H9 (cell line): ENCODE data around the gene CTF1. TPM values are rescaled to one million over a fixed set of nuclear protein-coding genes. Genes with fewer than 3 reads are reported as not detected.

Experiments
- DNase-seq: peaks from one replicate; pipeline ENCODE4 v3.0.0-alpha.2; 2017
- H2AFZ ChIP-seq: one replicate; pipeline ENCODE4 v1.6.1; 2013; ENCODE audit warnings: mild to moderate bottlenecking, low read length, control low read depth, moderate library complexity
- H2AK5ac ChIP-seq: 2 replicates; pipeline ENCODE4 v1.6.1; 2013; ENCODE audit warnings: low read length, control low read depth, mixed read lengths; ENCODE audit not compliant: insufficient read length
- H2BK120ac ChIP-seq: one replicate; pipeline ENCODE4 v1.6.1; 2013; ENCODE audit warnings: low read depth, mild to moderate bottlenecking, low read length, control low read depth, inconsistent platforms; ENCODE audit not compliant: poor library complexity, severe bottlenecking
- H2BK12ac ChIP-seq: 2 replicates; pipeline ENCODE4 v1.6.1; 2013; ENCODE audit warnings: low read length, control low read depth, mixed read lengths, low read depth; ENCODE audit not compliant: insufficient read length
- H2BK15ac ChIP-seq: 2 replicates; pipeline ENCODE4 v1.6.1; 2013; ENCODE audit warnings: low read depth, low read length, control low read depth
- H2BK20ac ChIP-seq: one replicate; pipeline ENCODE4 v1.6.1; 2013; ENCODE audit warnings: low read depth, mild to moderate bottlenecking, low read length, control low read depth, inconsistent platforms; ENCODE audit not compliant: poor library complexity, severe bottlenecking
- H2BK5ac ChIP-seq: 2 replicates; pipeline ENCODE4 v1.6.1; 2013; ENCODE audit warnings: low read length, control low read depth, mixed read lengths; ENCODE audit not compliant: insufficient read length
- H3K14ac ChIP-seq: 2 replicates; pipeline ENCODE4 v1.6.1; 2013; ENCODE audit warnings: low read length, control low read depth; ENCODE audit not compliant: insufficient read depth
- H3K18ac ChIP-seq: 2 replicates; pipeline ENCODE4 v1.6.1; 2013; ENCODE audit warnings: low read depth, mild to moderate bottlenecking, mixed read lengths, low read length, control low read depth; ENCODE audit not compliant: insufficient read length
- H3K23ac ChIP-seq: 2 replicates; pipeline ENCODE4 v1.6.1; 2013; ENCODE audit warnings: low read length, control low read depth, mixed read lengths, low read depth; ENCODE audit not compliant: insufficient read length
- H3K23me2 ChIP-seq: 2 replicates; pipeline ENCODE4 v1.6.1; 2013; ENCODE audit warnings: low read depth, mild to moderate bottlenecking, mixed read lengths, low read length, control low read depth; ENCODE audit not compliant: insufficient read length, poor library complexity, severe bottlenecking
- H3K27ac ChIP-seq: 2 replicates; pipeline ENCODE4 v1.5.1; 2013; ENCODE audit warnings: low read length, control low read depth, mixed read lengths, low read depth; ENCODE audit not compliant: insufficient read length
- H3K27me3 ChIP-seq: 2 replicates; pipeline ENCODE4 v1.6.1; 2013; ENCODE audit warnings: low read length, control low read depth, inconsistent platforms; ENCODE audit not compliant: insufficient read depth
- H3K4ac ChIP-seq: 2 replicates; pipeline ENCODE4 v1.6.1; 2013; ENCODE audit warnings: low read depth, mild to moderate bottlenecking, control low read depth, inconsistent platforms, low read length, moderate library complexity
- H3K4me1 ChIP-seq: 2 replicates; pipeline ENCODE4 v1.6.1; 2013; ENCODE audit warnings: low read length, control low read depth, inconsistent platforms; ENCODE audit not compliant: insufficient read depth
- H3K4me2 ChIP-seq: 2 replicates; pipeline ENCODE4 v1.6.1; 2013; ENCODE audit warnings: low read length, control low read depth, mixed read lengths; ENCODE audit not compliant: insufficient read length, insufficient read depth
- H3K56ac ChIP-seq: 2 replicates; pipeline ENCODE4 v1.6.1; 2013; ENCODE audit warnings: low read depth, mild to moderate bottlenecking, mixed read lengths, low read length, control low read depth; ENCODE audit not compliant: insufficient read length
- H3K79me1 ChIP-seq: 2 replicates; pipeline ENCODE4 v1.6.1; 2013; ENCODE audit warnings: low read depth, mild to moderate bottlenecking, moderate library complexity, low read length, control low read depth, inconsistent platforms; ENCODE audit not compliant: insufficient read depth, poor library complexity, severe bottlenecking
- H3K79me2 ChIP-seq: 2 replicates; pipeline ENCODE4 v1.6.1; 2013; ENCODE audit warnings: low read length, control low read depth, inconsistent platforms; ENCODE audit not compliant: insufficient read depth
- H3K9ac ChIP-seq: 2 replicates; pipeline ENCODE4 v1.6.1; 2013; ENCODE audit warnings: low read length, control low read depth, mixed read lengths; ENCODE audit not compliant: insufficient read length; ENCODE audit errors: extremely low read depth
- H3K9me3 ChIP-seq: one replicate; pipeline ENCODE4 v1.6.1; 2013; ENCODE audit warnings: low read depth, low read length, inconsistent platforms; ENCODE audit not compliant: control insufficient read depth
- H3T11ph ChIP-seq: one replicate; pipeline ENCODE4 v1.6.1; 2013; ENCODE audit warnings: mild to moderate bottlenecking, low read length, control low read depth, inconsistent platforms
- H4K20me1 ChIP-seq: one replicate; pipeline ENCODE4 v1.6.1; 2013; ENCODE audit not compliant: control insufficient read depth, insufficient read length, insufficient read depth
- H4K5ac ChIP-seq: 2 replicates; pipeline ENCODE4 v1.6.1; 2013; ENCODE audit warnings: low read depth, mild to moderate bottlenecking, mixed read lengths, low read length, control low read depth; ENCODE audit not compliant: insufficient read length
- H4K8ac ChIP-seq: replicated peaks from 2 replicates; pipeline ENCODE4 v1.6.1; 2013; ENCODE audit warnings: low read length, control low read depth, mixed read lengths, low read depth; ENCODE audit not compliant: insufficient read length
- H4K91ac ChIP-seq: 2 replicates; pipeline ENCODE4 v1.6.1; 2013; ENCODE audit warnings: low read depth, mild to moderate bottlenecking, moderate library complexity, mixed read lengths, low read length, control low read depth; ENCODE audit not compliant: insufficient read length
- H3K27ac Mint-ChIP-seq, 3 experiments: 2 replicates in 2 of 3; 3 replicates in 1 of 3; pipeline ENCODE4 v1.8.0; 2020 to 2021; ENCODE audit warnings: mixed read lengths in 3 of 3, mild to moderate bottlenecking in 1 of 3, moderate library complexity in 1 of 3
- H3K27me3 Mint-ChIP-seq: 2 replicates; pipeline ENCODE4 v1.8.0; 2021; ENCODE audit warnings: low read depth, mild to moderate bottlenecking, moderate library complexity, mixed read lengths
- H3K36me3 Mint-ChIP-seq, 3 experiments: 2 replicates in 2 of 3; 3 replicates in 1 of 3; pipeline ENCODE4 v1.8.0; 2020 to 2021; ENCODE audit warnings: low read depth in 3 of 3, mixed read lengths in 3 of 3; ENCODE audit not compliant: insufficient read depth in 1 of 3
- H3K4me1 Mint-ChIP-seq, 2 experiments: 2 replicates each; pipeline ENCODE4 v1.8.0; 2020; ENCODE audit warnings: mixed read lengths in 2 of 2
- H3K4me3 Mint-ChIP-seq, 2 experiments: 2 replicates in 1 of 2; 3 replicates in 1 of 2; pipeline ENCODE4 v1.8.0; 2020 to 2021; ENCODE audit warnings: mild to moderate bottlenecking in 2 of 2, mixed read lengths in 2 of 2, moderate library complexity in 1 of 2
- H3K9me3 Mint-ChIP-seq, 2 experiments: 2 replicates in 1 of 2; 3 replicates in 1 of 2; pipeline ENCODE4 v1.8.0; 2020; ENCODE audit warnings: mild to moderate bottlenecking in 2 of 2, mixed read lengths in 2 of 2, moderate library complexity in 1 of 2
- CTCF ChIP-seq: fragments of 200-600 bp; sonication (generic); conservative IDR thresholded peaks from 3 replicates; pipeline ENCODE4 v1.8.0; 2021; ENCODE audit warnings: antibody characterized with exemption, mild to moderate bottlenecking
- WGBS: extraction: QIAGEN DNeasy Blood & Tissue Kit; methylation state at CpG from one replicate; pipeline ENCODE4 v1.1.7; 2013; ENCODE audit warnings: missing lambda C conversion rate, low lambda C conversion rate, mixed read lengths; ENCODE audit not compliant: insufficient read length; ENCODE audit errors: extremely low coverage; 5-methylcytosine and 5-hydroxymethylcytosine counted together
- total RNA-seq: library from RNA; stranded (reverse); gene quantifications from 2 replicates; pipeline ENCODE4 v1.2.1, GENCODE V29; 2021

CTF1 gene
- total RNA-seq, 1 experiment from 2014 or later = 0.72 TPM

- no peak overlapping the region for H3K14ac ChIP-seq
- no peak overlapping the region for H3K18ac ChIP-seq
- H3K23me2 ChIP-seq = no peaks in the 10 kb centered on the region
- no peak overlapping the region for H3K56ac ChIP-seq
- no peak overlapping the region for H2BK120ac ChIP-seq
- no peak overlapping the region for H3K4ac ChIP-seq
- H4K91ac ChIP-seq = no peak overlapping the region
- Mint-ChIP-seq H3K27ac (no peak overlapping the region), H3K9me3 (no peaks in the 10 kb centered on the region), H3K4me1 (peaks cover 0 to 5% of the 10 kb centered on the region in 2 experiments; a peak in 2 of 4 replicates), H3K27me3 (peaks cover 30% of the 10 kb centered on the region), H3K36me3 (no peaks in the 10 kb centered on the region), H3K4me3 (no peak overlapping the region)
- H3K27ac ChIP-seq = no peak overlapping the region
- H4K20me1 ChIP-seq = no peaks in the 10 kb centered on the region
- H3K27me3 ChIP-seq = no peaks in the 10 kb centered on the region; the same call in 1 of the 2 replicates
- H3K4me2 ChIP-seq = no peak overlapping the region
- TF ChIP-seq CTCF = no peak
- no peak for DNase-seq
- no peaks in the 10 kb centered on the region for H3K4me1 ChIP-seq
- H2BK15ac ChIP-seq = no peak overlapping the region
- H4K5ac ChIP-seq = no peak overlapping the region
- H3T11ph ChIP-seq = no peak overlapping the region
- H2BK20ac ChIP-seq = no peak overlapping the region
- H3K9me3 ChIP-seq = no peaks in the 10 kb centered on the region
- H2AK5ac ChIP-seq = no peak overlapping the region
- H2AFZ ChIP-seq = no peak overlapping the region
- H3K23ac ChIP-seq = no peak overlapping the region
- H4K8ac ChIP-seq = no peak overlapping the region
- H2BK5ac ChIP-seq = no peak overlapping the region
- no peak overlapping the region for H3K9ac ChIP-seq
- no peaks in the 10 kb centered on the region for H3K79me1 ChIP-seq
- no CpG with 5 or more reads among the region's 2 CpGs for WGBS
- H3K79me2 ChIP-seq = 0 out of 2 replicates have a peak, but pooled peaks cover 2% of the 10 kb centered on the region
- no peak overlapping the region for H2BK12ac ChIP-seq
Measured at GRCh38 chr16:30853758-30854157, 42.7 kb upstream of the CTF1 start.
